HEK293 (cell line): ENCODE data around the gene VSTM2L.

Experiments used
- ATF2 ChIP-seq: fragments of 450-650 bp; formaldehyde crosslinking; IDR thresholded peaks from 2 replicates; pipeline ENCODE4 v1.5.1; 2016; ENCODE audit warnings: missing biosample characterization, missing genetic modification characterization, low read depth
- FEZF1 ChIP-seq: fragments of 450-650 bp; formaldehyde crosslinking; IDR thresholded peaks from 2 replicates; pipeline ENCODE4 v1.5.1; 2016; ENCODE audit warnings: missing biosample characterization, missing genetic modification characterization
- HOXA7 ChIP-seq: sonication (generic); formaldehyde crosslinking; IDR thresholded peaks from 2 replicates; pipeline ENCODE4 v1.8.1; 2022; ENCODE audit warnings: missing genetic modification reagents, borderline replicate concordance
- OVOL3 ChIP-seq: fragments of 450-650 bp; formaldehyde crosslinking; IDR thresholded peaks from 2 replicates; pipeline ENCODE4 v1.5.1; 2016; ENCODE audit warnings: missing biosample characterization, missing genetic modification characterization
- YY1 ChIP-seq: fragments of 450-650 bp; formaldehyde crosslinking; IDR thresholded peaks from 2 replicates; pipeline ENCODE4 v1.5.1; 2018; ENCODE audit warnings: missing biosample characterization, missing genetic modification characterization
- ZBTB1 ChIP-seq: fragments of 450-650 bp; formaldehyde crosslinking; IDR thresholded peaks from 2 replicates; pipeline ENCODE4 v1.5.1; 2016; ENCODE audit warnings: missing biosample characterization, missing genetic modification characterization
- ZNF184 ChIP-seq: fragments of 450-650 bp; IDR thresholded peaks from 2 replicates; pipeline ENCODE4 v1.5.1; 2018; ENCODE audit warnings: missing biosample characterization, mild to moderate bottlenecking, missing genetic modification characterization
- ZNF24 ChIP-seq: fragments of 450-650 bp; formaldehyde crosslinking; IDR thresholded peaks from 2 replicates; pipeline ENCODE4 v1.5.1; 2016; ENCODE audit warnings: missing biosample characterization, missing genetic modification characterization
- ZNF639 ChIP-seq: fragments of 450-650 bp; formaldehyde crosslinking; IDR thresholded peaks from 2 replicates; pipeline ENCODE4 v1.5.1; 2016; ENCODE audit warnings: missing biosample characterization, missing genetic modification characterization
- ZSCAN5A ChIP-seq: fragments of 450-650 bp; formaldehyde crosslinking; IDR thresholded peaks from 2 replicates; pipeline ENCODE4 v1.5.1; 2016; ENCODE audit warnings: missing biosample characterization, missing genetic modification characterization
- TF ChIP-seq, protein P1 (sequence below): fragments of 450-650 bp; formaldehyde crosslinking; IDR thresholded peaks from 2 replicates; pipeline ENCODE4 v1.5.1; 2016; ENCODE audit warnings: missing biosample characterization, missing genetic modification characterization
- TF ChIP-seq, protein P2 (sequence below): fragments of 450-650 bp; formaldehyde crosslinking; optimal IDR thresholded peaks from 2 replicates; pipeline ENCODE3; 2016; ENCODE audit warnings: missing biosample characterization, mild to moderate bottlenecking, missing genetic modification characterization
- TF ChIP-seq, protein P3 (sequence below): fragments of 450-650 bp; formaldehyde crosslinking; IDR thresholded peaks from 2 replicates; pipeline ENCODE4 v1.5.1; 2016; ENCODE audit warnings: missing biosample characterization, missing genetic modification characterization

- TF ChIP-seq, protein P1, sequence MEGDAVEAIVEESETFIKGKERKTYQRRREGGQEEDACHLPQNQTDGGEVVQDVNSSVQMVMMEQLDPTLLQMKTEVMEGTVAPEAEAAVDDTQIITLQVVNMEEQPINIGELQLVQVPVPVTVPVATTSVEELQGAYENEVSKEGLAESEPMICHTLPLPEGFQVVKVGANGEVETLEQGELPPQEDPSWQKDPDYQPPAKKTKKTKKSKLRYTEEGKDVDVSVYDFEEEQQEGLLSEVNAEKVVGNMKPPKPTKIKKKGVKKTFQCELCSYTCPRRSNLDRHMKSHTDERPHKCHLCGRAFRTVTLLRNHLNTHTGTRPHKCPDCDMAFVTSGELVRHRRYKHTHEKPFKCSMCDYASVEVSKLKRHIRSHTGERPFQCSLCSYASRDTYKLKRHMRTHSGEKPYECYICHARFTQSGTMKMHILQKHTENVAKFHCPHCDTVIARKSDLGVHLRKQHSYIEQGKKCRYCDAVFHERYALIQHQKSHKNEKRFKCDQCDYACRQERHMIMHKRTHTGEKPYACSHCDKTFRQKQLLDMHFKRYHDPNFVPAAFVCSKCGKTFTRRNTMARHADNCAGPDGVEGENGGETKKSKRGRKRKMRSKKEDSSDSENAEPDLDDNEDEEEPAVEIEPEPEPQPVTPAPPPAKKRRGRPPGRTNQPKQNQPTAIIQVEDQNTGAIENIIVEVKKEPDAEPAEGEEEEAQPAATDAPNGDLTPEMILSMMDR (tag by site-specific recombination) = no peak
- no peak for TF ChIP-seq ZNF24 (tag by site-specific recombination)
- TF ChIP-seq, protein P2, sequence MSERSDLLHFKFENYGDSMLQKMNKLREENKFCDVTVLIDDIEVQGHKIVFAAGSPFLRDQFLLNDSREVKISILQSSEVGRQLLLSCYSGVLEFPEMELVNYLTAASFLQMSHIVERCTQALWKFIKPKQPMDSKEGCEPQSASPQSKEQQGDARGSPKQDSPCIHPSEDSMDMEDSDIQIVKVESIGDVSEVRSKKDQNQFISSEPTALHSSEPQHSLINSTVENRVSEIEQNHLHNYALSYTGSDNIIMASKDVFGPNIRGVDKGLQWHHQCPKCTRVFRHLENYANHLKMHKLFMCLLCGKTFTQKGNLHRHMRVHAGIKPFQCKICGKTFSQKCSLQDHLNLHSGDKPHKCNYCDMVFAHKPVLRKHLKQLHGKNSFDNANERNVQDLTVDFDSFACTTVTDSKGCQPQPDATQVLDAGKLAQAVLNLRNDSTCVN (tag by site-specific recombination) = no peak
- no peak for TF ChIP-seq ZBTB1 (tag by site-specific recombination)
- no peak for TF ChIP-seq HOXA7
- TF ChIP-seq ZNF639 (tag by site-specific recombination) = no peak
- TF ChIP-seq ZSCAN5A (tag by site-specific recombination) = no peak
- TF ChIP-seq YY1 (tag by site-specific recombination) = no peak
- no peak for TF ChIP-seq OVOL3 (tag by site-specific recombination)
- no peak for TF ChIP-seq ZNF184
- no peak for TF ChIP-seq ATF2 (tag by site-specific recombination)
- TF ChIP-seq, protein P3, sequence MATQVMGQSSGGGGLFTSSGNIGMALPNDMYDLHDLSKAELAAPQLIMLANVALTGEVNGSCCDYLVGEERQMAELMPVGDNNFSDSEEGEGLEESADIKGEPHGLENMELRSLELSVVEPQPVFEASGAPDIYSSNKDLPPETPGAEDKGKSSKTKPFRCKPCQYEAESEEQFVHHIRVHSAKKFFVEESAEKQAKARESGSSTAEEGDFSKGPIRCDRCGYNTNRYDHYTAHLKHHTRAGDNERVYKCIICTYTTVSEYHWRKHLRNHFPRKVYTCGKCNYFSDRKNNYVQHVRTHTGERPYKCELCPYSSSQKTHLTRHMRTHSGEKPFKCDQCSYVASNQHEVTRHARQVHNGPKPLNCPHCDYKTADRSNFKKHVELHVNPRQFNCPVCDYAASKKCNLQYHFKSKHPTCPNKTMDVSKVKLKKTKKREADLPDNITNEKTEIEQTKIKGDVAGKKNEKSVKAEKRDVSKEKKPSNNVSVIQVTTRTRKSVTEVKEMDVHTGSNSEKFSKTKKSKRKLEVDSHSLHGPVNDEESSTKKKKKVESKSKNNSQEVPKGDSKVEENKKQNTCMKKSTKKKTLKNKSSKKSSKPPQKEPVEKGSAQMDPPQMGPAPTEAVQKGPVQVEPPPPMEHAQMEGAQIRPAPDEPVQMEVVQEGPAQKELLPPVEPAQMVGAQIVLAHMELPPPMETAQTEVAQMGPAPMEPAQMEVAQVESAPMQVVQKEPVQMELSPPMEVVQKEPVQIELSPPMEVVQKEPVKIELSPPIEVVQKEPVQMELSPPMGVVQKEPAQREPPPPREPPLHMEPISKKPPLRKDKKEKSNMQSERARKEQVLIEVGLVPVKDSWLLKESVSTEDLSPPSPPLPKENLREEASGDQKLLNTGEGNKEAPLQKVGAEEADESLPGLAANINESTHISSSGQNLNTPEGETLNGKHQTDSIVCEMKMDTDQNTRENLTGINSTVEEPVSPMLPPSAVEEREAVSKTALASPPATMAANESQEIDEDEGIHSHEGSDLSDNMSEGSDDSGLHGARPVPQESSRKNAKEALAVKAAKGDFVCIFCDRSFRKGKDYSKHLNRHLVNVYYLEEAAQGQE (tag by site-specific recombination) = no peak
- TF ChIP-seq FEZF1 (tag by site-specific recombination) = no peak
Observed at GRCh38 chr20:37873884-37874283, 29.0 kb upstream of the VSTM2L start.
